Endothelial cell of umbilical vein (primary cell): ENCODE results near the gene GPR180.

Experiments
- CTCF ChIP-seq, 2 donors: IDR thresholded peaks; 1 replicate in 1 of 2; 2 replicates in 1 of 2; pipeline ENCODE4 v1.5.1; 2011; ENCODE audit warnings: low read length in 2 of 2, mild to moderate bottlenecking in 2 of 2, moderate library complexity in 2 of 2, control low read depth in 1 of 2, inconsistent platforms in 1 of 2, low read depth in 1 of 2; ENCODE audit not compliant: insufficient read depth in 1 of 2; ENCODE audit errors: extremely low read depth in 1 of 2
- FOS ChIP-seq: IDR thresholded peaks from 2 replicates; pipeline ENCODE4 v1.6.1; 2011; ENCODE audit warnings: mild to moderate bottlenecking, low read length, moderate library complexity, borderline replicate concordance; ENCODE audit not compliant: insufficient read depth
- GATA2 ChIP-seq: IDR thresholded peaks from 2 replicates; pipeline ENCODE4 v1.7.0; 2011; ENCODE audit warnings: low read depth, mild to moderate bottlenecking, moderate library complexity, mixed read lengths, low read length; ENCODE audit not compliant: insufficient read length, insufficient read depth
- POLR2AphosphoS5 ChIP-seq: IDR thresholded peaks from 2 replicates; pipeline ENCODE4 v1.6.1; 2012; ENCODE audit warnings: low read depth, mild to moderate bottlenecking, control low read depth, low read length, moderate library complexity; ENCODE audit not compliant: insufficient read depth

DNA sequence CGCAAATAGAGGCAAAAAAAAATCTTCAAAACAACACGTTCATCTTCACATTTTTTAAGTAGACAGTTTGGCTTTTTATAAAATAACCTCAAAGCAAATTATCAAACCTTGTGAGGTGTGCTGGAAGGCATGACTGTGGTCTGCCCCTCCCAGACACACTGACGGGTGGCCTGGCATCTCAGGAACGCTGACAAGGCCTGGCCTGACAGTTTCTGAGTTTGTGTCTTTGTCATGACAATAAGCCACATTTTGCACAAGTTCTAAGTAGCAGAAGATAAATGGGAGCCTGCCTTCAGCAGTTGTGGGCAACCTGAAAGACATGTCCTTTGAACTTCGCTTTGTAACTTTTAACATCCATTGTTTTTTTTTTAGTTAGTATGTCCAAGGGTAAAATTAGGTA, 72.2 kb downstream of the GPR180 start:
- TF ChIP-seq CTCF (IDR thresholded peaks at IDR 0.05; ENCODE audit: extremely low read depth in 1 of 2, insufficient read depth in 1 of 2, low read depth in 1 of 2, low read length in 2 of 2) (no peak), POLR2AphosphoS5 (no peak), GATA2 (no peak), FOS (no peak)
